Activated CD4-positive, alpha-beta T cell treated with anti-CD3 and anti-CD28 coated beads for 4 hours (primary cell): ENCODE data around the gene RALBP1.
"Not testable (repeated sequence)": the region's sequence is repeated elsewhere in the genome, so short reads cannot be mapped to it uniquely, and the experiment has no call there.

Source experiments
- DNase-seq, 2 donors: peaks; one replicate each; pipeline ENCODE4 v3.0.0-alpha.2; 2020

RALBP1 gene

GRCh38 chr18:9455718-9456511, 19.4 kb upstream of the RALBP1 start:
- DNase-seq = no peak

DNA sequence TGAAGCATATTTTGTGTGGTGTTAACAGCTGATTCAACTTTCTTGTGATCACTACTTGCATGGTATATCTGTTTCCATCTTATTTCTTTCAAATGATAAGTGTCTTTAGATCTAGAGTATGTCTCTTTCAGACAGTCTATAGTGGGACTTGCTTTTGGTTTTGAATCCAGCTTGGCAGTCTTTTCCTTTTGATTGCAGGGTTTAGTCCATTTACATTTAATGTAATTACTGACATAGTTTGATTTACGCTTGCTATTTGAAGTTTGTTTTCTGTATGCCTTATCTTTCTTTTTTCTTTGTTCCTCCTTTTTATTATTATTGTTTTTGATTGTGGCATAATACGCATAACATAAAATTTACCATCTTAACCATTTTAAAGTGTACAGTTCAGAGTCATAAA, 9.2 kb upstream of the RALBP1 start:
- DNase-seq = no peak

GRCh38 chr18:9466846-9467245, 8.5 kb upstream of the RALBP1 start:
- DNase-seq = no peak

DNA sequence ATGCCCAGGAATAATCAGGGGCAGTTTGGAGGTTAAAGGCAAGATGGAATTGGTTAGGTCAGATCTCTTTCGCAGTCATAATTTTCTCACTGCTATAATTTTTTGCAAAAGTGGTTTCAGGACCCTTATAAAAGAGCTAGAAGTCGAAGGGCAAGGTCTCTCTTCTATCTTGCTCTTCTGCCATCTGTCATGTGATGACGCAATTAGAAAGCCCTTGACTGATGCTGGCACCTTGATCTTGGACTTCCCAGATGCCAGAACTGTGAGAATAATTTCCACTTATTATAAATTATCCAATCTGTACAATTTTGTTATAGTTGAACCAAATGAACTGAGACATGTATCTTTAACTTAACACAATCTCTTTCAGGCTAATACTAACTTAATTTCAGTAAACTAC, 6.3 kb upstream of the RALBP1 start:
- DNase-seq = no peak

GRCh38 chr18:9469685-9470084, 5.6 kb upstream of the RALBP1 start:
- DNase-seq = no peak

DNA sequence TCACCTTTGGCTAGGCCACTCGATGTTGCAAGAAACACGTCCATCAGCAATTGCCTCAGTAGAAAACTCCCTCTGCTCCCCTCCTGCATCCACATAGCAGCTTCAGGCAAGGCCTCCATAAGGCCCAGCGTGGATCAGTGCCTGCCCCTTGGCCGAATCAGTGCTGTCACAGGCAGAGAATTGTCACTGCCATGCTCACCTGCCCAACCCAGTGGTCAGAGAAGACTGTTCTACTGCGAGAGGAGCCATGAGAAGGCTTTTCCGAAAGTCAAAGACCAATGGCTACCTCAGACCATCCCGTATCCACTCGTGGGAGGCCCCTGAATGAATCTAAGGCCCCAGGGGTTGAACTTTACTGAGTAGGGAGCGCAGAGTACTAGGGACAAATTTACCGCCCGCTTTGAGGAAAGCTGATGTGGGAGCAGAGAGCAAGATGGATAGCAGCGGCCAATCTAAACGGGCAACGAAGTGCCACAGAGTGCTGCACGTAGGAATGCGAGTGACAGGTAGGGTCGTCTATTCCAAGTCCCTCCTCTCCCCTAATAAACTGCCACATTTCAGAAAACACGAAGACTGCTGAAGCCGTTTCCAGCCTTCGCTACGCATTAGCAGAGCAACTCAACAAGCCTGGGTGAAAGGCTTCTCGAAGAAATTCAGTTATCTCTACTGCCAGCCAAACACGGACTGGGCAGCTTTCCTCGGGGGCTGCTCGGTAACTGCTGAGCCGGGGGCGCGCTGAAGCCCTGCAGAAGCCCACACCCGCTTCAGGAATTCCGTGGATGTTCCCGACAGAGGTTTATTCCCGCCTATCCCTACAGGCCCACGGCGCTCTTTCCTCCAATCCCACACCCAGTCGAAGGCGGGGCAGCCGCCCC, 968 bp upstream of the RALBP1 start:
- DNase-seq = peak in 1 of 2 donors; percentile 3

DNA sequence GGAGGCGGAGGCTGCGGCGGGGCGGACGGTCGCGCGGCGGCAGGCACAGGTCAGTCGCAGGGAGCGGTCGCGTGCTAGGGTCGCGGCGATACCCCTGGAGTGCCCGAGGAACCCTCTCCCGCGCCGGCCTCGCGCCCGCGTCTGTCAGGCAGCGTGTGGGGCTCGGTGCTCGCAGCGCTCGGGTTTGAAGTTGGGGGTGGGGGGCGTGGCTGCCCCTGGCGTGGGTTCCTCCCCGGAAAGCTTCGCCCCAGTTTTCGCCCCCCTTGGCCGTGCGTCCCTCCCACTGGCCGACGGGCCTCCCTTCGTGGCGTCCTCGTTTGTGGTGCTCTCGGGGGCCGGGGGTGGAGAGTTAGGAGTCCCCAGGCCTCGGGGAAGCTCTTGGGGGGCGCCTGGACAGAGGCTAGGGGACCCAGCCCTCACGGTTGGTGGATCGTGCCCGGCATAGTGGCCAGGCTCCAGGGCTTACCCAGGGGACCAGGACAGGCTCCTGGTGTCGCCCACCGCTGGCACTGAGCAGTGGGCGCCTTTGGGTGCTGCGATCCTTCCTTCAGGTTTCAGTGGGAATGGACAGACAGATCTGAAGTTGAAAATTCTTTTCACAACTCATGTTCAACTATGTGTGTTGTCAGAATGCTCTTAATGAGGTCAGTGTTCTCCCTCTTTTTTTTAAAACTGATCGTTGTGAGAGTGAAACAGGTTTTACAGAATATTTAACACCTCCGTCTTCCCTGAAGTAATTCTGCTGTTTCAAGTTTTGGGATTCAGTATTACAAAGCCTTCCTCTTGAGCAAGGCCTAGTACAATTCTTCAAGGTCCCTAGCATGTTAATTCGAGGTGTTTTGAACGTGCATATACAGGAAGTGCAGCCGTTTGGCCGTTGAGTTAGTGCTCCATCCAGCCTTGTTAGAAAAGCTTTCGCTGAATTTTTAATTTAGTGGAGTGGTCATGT, 604 bp downstream of the RALBP1 start:
- DNase-seq = peak; percentile 47 to 64

GRCh38 chr18:9476949-9477348, 1.6 kb downstream of the RALBP1 start:
- not testable (repeated sequence) for DNase-seq

- DNase-seq = no peak
Measured at GRCh38 chr18:9477509-9477908, 2.2 kb downstream of the RALBP1 start.

- DNase-seq = no peak
Measured at GRCh38 chr18:9478545-9478944, 3.2 kb downstream of the RALBP1 start.

- no peak for DNase-seq
Measured at GRCh38 chr18:9482790-9483189, 7.5 kb downstream of the RALBP1 start.

DNA sequence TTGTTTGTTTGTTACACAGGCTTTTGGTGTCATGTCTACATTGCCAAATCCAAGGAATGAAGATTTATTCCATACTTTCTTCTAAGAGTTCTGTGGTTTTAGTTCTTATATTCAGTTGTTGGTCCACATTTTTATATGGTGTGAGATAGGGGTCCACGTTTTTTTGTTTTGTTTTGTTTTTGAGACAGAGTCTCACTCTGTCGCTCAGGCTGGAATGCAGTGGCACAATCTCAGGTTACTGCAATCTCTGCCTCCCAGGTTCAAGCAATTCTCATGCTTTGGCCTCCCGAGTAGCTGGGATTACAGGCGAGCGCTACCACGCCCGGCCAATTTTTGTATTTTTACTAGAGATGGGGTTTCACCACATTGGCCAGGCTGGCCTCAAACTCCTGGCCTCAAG, 8.2 kb downstream of the RALBP1 start:
- no peak for DNase-seq

DNA sequence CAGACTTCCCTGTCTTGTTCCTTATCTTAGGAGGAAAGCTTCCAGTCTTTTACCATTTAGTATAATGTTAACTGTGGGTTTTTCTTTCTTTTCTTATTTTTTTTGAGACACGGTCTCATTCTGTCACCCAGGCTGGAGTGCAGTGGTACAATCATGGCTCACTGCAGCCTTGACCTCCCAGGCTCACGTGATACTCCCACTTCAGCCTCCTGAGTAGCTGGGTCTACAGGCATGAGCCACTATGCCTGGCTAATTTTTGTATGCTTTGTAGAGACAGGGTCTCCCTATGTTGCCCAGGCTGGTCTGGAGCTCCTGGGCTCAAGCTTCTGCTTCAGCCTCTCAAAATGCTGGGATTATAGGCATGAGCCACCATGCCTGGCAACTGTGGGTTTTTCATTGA, 9.5 kb downstream of the RALBP1 start:
- DNase-seq = not testable (repeated sequence)

DNA sequence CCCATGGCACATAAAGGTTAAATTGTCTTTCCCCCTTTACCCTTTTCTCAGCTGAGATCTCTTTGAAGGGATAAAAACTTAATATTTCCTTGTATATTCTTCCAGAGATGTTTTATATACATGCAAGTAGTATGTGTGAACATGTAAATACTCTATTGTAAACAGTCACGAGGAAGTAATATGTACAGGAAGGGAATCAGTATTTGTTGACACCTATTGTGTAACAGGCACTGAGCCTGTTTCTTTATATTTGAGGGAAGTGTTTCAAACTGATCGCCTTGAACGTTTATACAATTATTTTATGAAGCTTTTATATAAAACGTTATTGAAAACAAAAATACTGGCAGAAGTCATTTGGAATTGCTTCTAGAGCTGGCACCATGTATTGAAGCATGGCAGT, 13.2 kb downstream of the RALBP1 start:
- DNase-seq = no peak

GRCh38 chr18:9494778-9495331, 19.5 kb downstream of the RALBP1 start:
- no peak for DNase-seq

DNA sequence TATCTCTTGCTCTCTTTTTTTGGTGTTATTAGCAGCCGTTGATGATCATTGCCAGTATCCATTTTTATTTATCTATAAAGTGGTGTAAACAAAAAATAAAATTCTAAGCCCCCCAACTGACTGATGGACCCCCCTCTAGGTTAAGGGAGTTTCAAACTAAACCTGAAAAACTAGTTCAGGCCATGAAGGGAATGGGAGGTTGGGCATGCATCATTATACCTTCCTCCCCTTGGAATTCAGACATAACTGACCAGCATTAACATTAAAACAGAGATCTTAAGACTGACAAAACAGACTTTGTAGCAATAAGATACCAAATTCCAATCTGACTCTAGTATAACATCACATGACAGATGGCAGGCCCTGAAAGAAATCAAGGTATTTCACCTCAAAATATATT, 20.2 kb downstream of the RALBP1 start:
- DNase-seq = no peak

- DNase-seq = no peak
Measured at GRCh38 chr18:9495916-9496705, 20.8 kb downstream of the RALBP1 start.

DNA sequence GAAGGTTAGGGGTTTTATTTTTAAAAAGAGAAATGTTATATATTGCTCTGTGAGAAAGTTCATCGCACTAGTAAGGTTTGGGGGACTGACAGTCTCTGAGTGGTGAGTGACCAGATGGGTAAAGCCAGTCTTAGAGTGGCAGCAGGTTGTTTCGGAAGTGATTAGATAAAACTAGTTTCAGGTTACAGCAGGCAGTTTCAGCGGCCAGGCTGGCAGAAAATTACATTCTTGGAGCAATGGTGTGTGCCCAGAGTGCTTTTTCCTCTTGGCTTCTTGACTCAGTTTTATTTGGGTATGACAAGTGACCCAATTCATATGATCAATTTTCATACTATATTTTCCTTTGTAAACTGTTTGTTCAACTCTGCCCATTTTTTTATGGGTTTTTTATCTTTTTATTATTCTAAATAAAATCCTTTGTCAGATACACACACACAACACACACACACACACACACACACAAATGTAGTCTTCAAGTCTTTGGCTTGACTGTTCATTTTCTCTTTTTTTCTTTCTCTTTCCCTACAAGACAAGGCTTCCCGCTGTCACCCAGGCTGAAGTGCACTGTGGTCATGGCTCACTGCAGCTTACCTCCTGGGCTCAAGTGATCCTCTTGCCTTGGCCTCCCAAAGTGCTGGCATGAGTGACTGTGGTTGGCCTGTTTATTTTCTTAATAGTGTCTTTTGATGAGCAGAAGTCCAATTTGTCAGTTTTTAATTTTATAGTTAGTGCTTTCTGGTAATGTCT, 30.9 kb downstream of the RALBP1 start:
- no peak for DNase-seq

GRCh38 chr18:9507565-9508088, 32.3 kb downstream of the RALBP1 start:
- no peak for DNase-seq

GRCh38 chr18:9508446-9509025, 33.2 kb downstream of the RALBP1 start:
- DNase-seq = no peak
